BLaER1 (cell line): ENCODE results near the gene ZSCAN18.

Source experiments
- H3K27ac ChIP-seq: shearing (Covaris generic); formaldehyde crosslinking; 2 replicates; pipeline ENCODE4 v1.8.1; 2022
- H3K27me3 ChIP-seq: shearing (Covaris generic); formaldehyde crosslinking; 2 replicates; pipeline ENCODE4 v1.8.1; 2022
- H3K36me3 ChIP-seq: shearing (Covaris generic); formaldehyde crosslinking; 2 replicates; pipeline ENCODE4 v1.8.1; 2022
- H3K4me1 ChIP-seq: shearing (Covaris generic); formaldehyde crosslinking; 2 replicates; pipeline ENCODE4 v1.8.1; 2022
- H3K4me2 ChIP-seq: shearing (Covaris generic); formaldehyde crosslinking; 2 replicates; pipeline ENCODE4 v1.8.1; 2022
- H3K4me3 ChIP-seq: shearing (Covaris generic); formaldehyde crosslinking; 2 replicates; pipeline ENCODE4 v1.8.1; 2022
- H3K9ac ChIP-seq: shearing (Covaris generic); formaldehyde crosslinking; 2 replicates; pipeline ENCODE4 v1.8.1; 2022
- H3K9me3 ChIP-seq: shearing (Covaris generic); formaldehyde crosslinking; 2 replicates; pipeline ENCODE4 v1.8.1; 2022
- H4K20me1 ChIP-seq: shearing (Covaris generic); formaldehyde crosslinking; 2 replicates; pipeline ENCODE4 v1.8.1; 2022
- Cebpa-rat ChIP-seq: shearing (Covaris generic); IDR thresholded peaks from 2 replicates; pipeline ENCODE4 v1.8.1; 2022

The ZSCAN18 gene

GRCh38 chr19:58035863-58036262, 62.2 kb downstream of the ZSCAN18 start:
- Histone ChIP-seq H3K36me3 (no peaks in the 10 kb centered on the region), H3K27ac (no peak overlapping the region), H3K9ac (no peak overlapping the region), H3K9me3 (peaks cover 11% of the 10 kb centered on the region), H3K4me2 (no peak overlapping the region), H4K20me1 (no peaks in the 10 kb centered on the region), H3K4me3 (no peak overlapping the region), H3K27me3 (no peaks in the 10 kb centered on the region), H3K4me1 (peaks cover 19% of the 10 kb centered on the region)
- TF ChIP-seq Cebpa-rat, result no peak

- no peaks in the 10 kb centered on the region for H4K20me1 ChIP-seq
- H3K4me3 ChIP-seq, result peak overlapping the region; percentile 78
- peak overlapping the region; percentile 80 for H3K4me2 ChIP-seq
- H3K27me3 ChIP-seq, result no peaks in the 10 kb centered on the region
- H3K27ac ChIP-seq, result peak overlapping the region; percentile 82
- H3K9me3 ChIP-seq, result no peaks in the 10 kb centered on the region
- H3K36me3 ChIP-seq, result no peaks in the 10 kb centered on the region
- peak overlapping the region; percentile 83 for H3K9ac ChIP-seq
- peaks cover 21% of the 10 kb centered on the region for H3K4me1 ChIP-seq
- no peak for TF ChIP-seq Cebpa-rat
Observed at GRCh38 chr19:58034477-58034793, 63.6 kb downstream of the ZSCAN18 start.
